ENCODE measurements around the gene TRPM5. TPM values are rescaled to one million over a fixed set of nuclear protein-coding genes. Genes with fewer than 3 reads are reported as not detected.

TRPM5 gene
- total RNA-seq, 2 donors from 2014 or later, result not detected

- no peak for ATAC-seq (replicated peaks)
- Mint-ChIP-seq H3K27ac (no peak overlapping the region), H3K9me3 (no peaks in the 10 kb centered on the region)
Measured at GRCh38 chr11:2451916-2452315, 7.6 kb upstream of the TRPM5 start.

GRCh38 chr11:2451336-2451735 is 7.0 kb upstream of the TRPM5 start:
- Mint-ChIP-seq H3K4me3 (no peak overlapping the region), H3K27ac (no peak overlapping the region), H3K9me3 (no peaks in the 10 kb centered on the region)

More at GRCh38 chr11:2451916-2452315, 7.6 kb upstream of the TRPM5 start:
- no peaks in the 10 kb centered on the region for H3K27me3 Mint-ChIP-seq
- H3K4me1 Mint-ChIP-seq, result peaks cover 6% of the 10 kb centered on the region
- no peaks in the 10 kb centered on the region for H3K36me3 Mint-ChIP-seq (ENCODE audit: low read depth)
- no peak overlapping the region for H3K4me3 Mint-ChIP-seq

GRCh38 chr11:2450321-2451041 is 6.2 kb upstream of the TRPM5 start:
- no peaks in the 10 kb centered on the region for H3K27me3 Mint-ChIP-seq
- H3K36me3 Mint-ChIP-seq (ENCODE audit: low read depth), result no peaks in the 10 kb centered on the region
- no peak overlapping the region for H3K27ac Mint-ChIP-seq
- H3K4me1 Mint-ChIP-seq, result peaks cover 9% of the 10 kb centered on the region
- H3K4me3 Mint-ChIP-seq, result no peak overlapping the region
- ATAC-seq (replicated peaks), result no peak
- H3K9me3 Mint-ChIP-seq, result no peaks in the 10 kb centered on the region

More at GRCh38 chr11:2451336-2451735, 7.0 kb upstream of the TRPM5 start:
- H3K27me3 Mint-ChIP-seq, result no peaks in the 10 kb centered on the region
- no peaks in the 10 kb centered on the region for H3K36me3 Mint-ChIP-seq (ENCODE audit: low read depth)
- ATAC-seq (replicated peaks), result no peak
- H3K4me1 Mint-ChIP-seq, result peaks cover 9% of the 10 kb centered on the region

- no peak overlapping the region for H3K27ac Mint-ChIP-seq
- no peaks in the 10 kb centered on the region for H3K36me3 Mint-ChIP-seq (ENCODE audit: low read depth)
- no peak for ATAC-seq (replicated peaks)
- no peaks in the 10 kb centered on the region for H3K9me3 Mint-ChIP-seq
- no peak overlapping the region for H3K4me3 Mint-ChIP-seq
- no peaks in the 10 kb centered on the region for H3K27me3 Mint-ChIP-seq
- H3K4me1 Mint-ChIP-seq, result peaks cover 9% of the 10 kb centered on the region
Measured at GRCh38 chr11:2449548-2450320, 5.4 kb upstream of the TRPM5 start.

- ATAC-seq (replicated peaks), result no peak
- peaks cover 9% of the 10 kb centered on the region for H3K4me1 Mint-ChIP-seq
- peak overlapping the region; percentile 91 for H3K4me3 Mint-ChIP-seq
- H3K9me3 Mint-ChIP-seq, result no peaks in the 10 kb centered on the region
- H3K27ac Mint-ChIP-seq, result no peak overlapping the region
- H3K36me3 Mint-ChIP-seq (ENCODE audit: low read depth), result no peaks in the 10 kb centered on the region
- H3K27me3 Mint-ChIP-seq, result no peaks in the 10 kb centered on the region
Measured at GRCh38 chr11:2448661-2449547, 4.6 kb upstream of the TRPM5 start.

GRCh38 chr11:2447951-2448650 is 3.8 kb upstream of the TRPM5 start:
- H3K36me3 Mint-ChIP-seq (ENCODE audit: low read depth), result no peaks in the 10 kb centered on the region
- no peak overlapping the region for H3K27ac Mint-ChIP-seq
- H3K4me1 Mint-ChIP-seq, result peaks cover 14% of the 10 kb centered on the region
- no peaks in the 10 kb centered on the region for H3K9me3 Mint-ChIP-seq
- peak overlapping the region; percentile 91 for H3K4me3 Mint-ChIP-seq
- no peak for ATAC-seq (replicated peaks)
- no peaks in the 10 kb centered on the region for H3K27me3 Mint-ChIP-seq

GRCh38 chr11:2447253-2447950 is 3.1 kb upstream of the TRPM5 start:
- Mint-ChIP-seq H3K27ac (peak overlapping the region; percentile 72), H3K4me1 (peaks cover 15% of the 10 kb centered on the region), H3K4me3 (peak overlapping the region; percentile 91), H3K36me3 (ENCODE audit: low read depth) (no peaks in the 10 kb centered on the region), H3K27me3 (no peaks in the 10 kb centered on the region), H3K9me3 (no peaks in the 10 kb centered on the region)
- ATAC-seq (replicated peaks), result peak; percentile 15

GRCh38 chr11:2446590-2447252 is 2.4 kb upstream of the TRPM5 start:
- peak overlapping the region; percentile 91 for H3K4me3 Mint-ChIP-seq
- no peaks in the 10 kb centered on the region for H3K36me3 Mint-ChIP-seq (ENCODE audit: low read depth)
- ATAC-seq (replicated peaks), result no peak
- no peaks in the 10 kb centered on the region for H3K27me3 Mint-ChIP-seq
- peak overlapping the region; percentile 72 for H3K27ac Mint-ChIP-seq
- H3K9me3 Mint-ChIP-seq, result no peaks in the 10 kb centered on the region
- peaks cover 15% of the 10 kb centered on the region for H3K4me1 Mint-ChIP-seq

GRCh38 chr11:2445746-2446551 is 1.6 kb upstream of the TRPM5 start:
- Mint-ChIP-seq H3K27ac (peak overlapping the region; percentile 75), H3K9me3 (no peaks in the 10 kb centered on the region), H3K36me3 (ENCODE audit: low read depth) (no peaks in the 10 kb centered on the region), H3K27me3 (no peaks in the 10 kb centered on the region), H3K4me3 (peak overlapping the region; percentile 91), H3K4me1 (peaks cover 15% of the 10 kb centered on the region)
- ATAC-seq (replicated peaks), result no peak

GRCh38 chr11:2444821-2445745 is 769 bp upstream of the TRPM5 start, which contains the start of gene KCNQ1:
Gene KCNQ1 (plus strand): TSS chr11:2445008. CDS start chr11:2445099, 91 bp downstream.
- Mint-ChIP-seq H3K27me3 (no peaks in the 10 kb centered on the region), H3K9me3 (no peaks in the 10 kb centered on the region), H3K4me1 (peaks cover 15% of the 10 kb centered on the region), H3K36me3 (ENCODE audit: low read depth) (no peaks in the 10 kb centered on the region), H3K27ac (peak within 1 kb of the TSS; percentile 75), H3K4me3 (peak within 1 kb of the TSS; percentile 91)
- ATAC-seq (replicated peaks), result peak; percentile 78

- no peaks in the 10 kb centered on the region for H3K36me3 Mint-ChIP-seq (ENCODE audit: low read depth)
- H3K27me3 Mint-ChIP-seq, result no peaks in the 10 kb centered on the region
- H3K9me3 Mint-ChIP-seq, result no peaks in the 10 kb centered on the region
- no peak overlapping the region for H3K27ac Mint-ChIP-seq
- no peak for ATAC-seq (replicated peaks)
- peak overlapping the region; percentile 10 for H3K4me3 Mint-ChIP-seq
- peaks cover 15% of the 10 kb centered on the region for H3K4me1 Mint-ChIP-seq
Measured at GRCh38 chr11:2443406-2443805, 908 bp downstream of the TRPM5 start.

Measured in activated T-helper 17 cell treated with anti-CD3 and anti-CD28 coated beads, Interleukin-2, amount 50 U/mL, for 72 hours (primary cell).